MCF 10A (cell line): Measurements from ENCODE around the gene MZT2A. TPM values are rescaled to one million over a fixed set of nuclear protein-coding genes. Genes with fewer than 3 reads are reported as not detected.
"Not testable (repeated sequence)": the region's sequence is repeated elsewhere in the genome, so short reads cannot be mapped to it uniquely, and the experiment has no call there.

Experiments used
- BruUV-seq: library from RNA; stranded (reverse); fragments of 400-500 nt; replicated peaks from 2 replicates; lab custom pipeline; 2021; lab: Mats Ljungman, UMichigan
- CTCF ChIA-PET: fragments of 300-600 bp; sonication (Branson Sonifier 250); formaldehyde crosslinking; extraction: SDS; loops from one replicate; lab custom pipeline; 2021; ENCODE audit warnings: antibody characterized with exemption, inconsistent platforms; lab: Yijun Ruan, JAX
- POLR2A ChIA-PET: fragments of 300-600, 350-650 bp; sonication (Branson Sonifier 250); formaldehyde crosslinking; extraction: SDS; loops from one replicate; lab custom pipeline; 2020; ENCODE audit warnings: antibody characterized with exemption, inconsistent platforms; lab: Yijun Ruan, JAX
- DNase-seq: peaks from one replicate; pipeline ENCODE4 v3.0.0-alpha.2; 2018; ENCODE audit not compliant: unreplicated experiment
- H3K27ac Mint-ChIP-seq: one replicate; pipeline ENCODE4 v1.8.0; 2022; ENCODE audit warnings: mild to moderate bottlenecking, low read depth, mixed read lengths; ENCODE audit not compliant: unreplicated experiment
- H3K27me3 Mint-ChIP-seq: one replicate; pipeline ENCODE4 v1.8.0; 2022; ENCODE audit warnings: mixed read lengths; ENCODE audit not compliant: insufficient read depth, unreplicated experiment
- H3K36me3 Mint-ChIP-seq: one replicate; pipeline ENCODE4 v1.8.0; 2022; ENCODE audit warnings: mild to moderate bottlenecking, moderate library complexity, mixed read lengths; ENCODE audit not compliant: insufficient read depth, unreplicated experiment
- H3K4me1 Mint-ChIP-seq: one replicate; pipeline ENCODE4 v1.8.0; 2022; ENCODE audit warnings: mixed read lengths; ENCODE audit not compliant: insufficient read depth, unreplicated experiment
- H3K4me3 Mint-ChIP-seq: one replicate; pipeline ENCODE4 v1.8.0; 2022; ENCODE audit warnings: mild to moderate bottlenecking, moderate library complexity, mixed read lengths; ENCODE audit not compliant: unreplicated experiment
- H3K9me3 Mint-ChIP-seq: one replicate; pipeline ENCODE4 v1.8.0; 2022; ENCODE audit warnings: mixed read lengths; ENCODE audit not compliant: unreplicated experiment
- CTCF ChIP-seq: fragments of 200-600 bp; IDR thresholded peaks from one replicate; pipeline ENCODE4 v1.8.0; 2022; ENCODE audit warnings: antibody characterized with exemption, mild to moderate bottlenecking; ENCODE audit not compliant: unreplicated experiment
- intact Hi-C: fragments of 100-400 bp; cut with micrococcal nuclease; formaldehyde crosslinking; loops from 2 replicates; pipeline ENCODE4 v1.14.1; 2022
- total RNA-seq: library from RNA; stranded (reverse); gene quantifications from 2 replicates; pipeline ENCODE4 v1.2.3, GENCODE V29; 2022

The MZT2A gene
- total RNA-seq, 1 experiment from 2014 or later, result 147 TPM

- Mint-ChIP-seq H3K9me3 (no peaks in the 10 kb centered on the region), H3K27me3 (no peaks in the 10 kb centered on the region), H3K4me1 (no peaks in the 10 kb centered on the region), H3K4me3 (no peak overlapping the region), H3K36me3 (peaks cover 53% of the 10 kb centered on the region), H3K27ac (no peak overlapping the region)
- intact Hi-C loops, result no loop called here
- POLR2A ChIA-PET, result no interaction called here
- BruUV-seq, result no TSS peak
- DNase-seq, result no peak
- CTCF ChIA-PET, result interaction anchor here (0.7 kb wide), 1 partner anchor 1329 kb away, joined by 4 read pairs; no protein-coding TSS in a partner anchor
- no peak for TF ChIP-seq CTCF
Observed at GRCh38 chr2:131509615-131510014, 17.4 kb upstream of the MZT2A start.

- CTCF ChIA-PET, result interaction anchor here (0.6 kb wide), 1 partner anchor 330 kb away, joined by 3 read pairs; no protein-coding TSS in a partner anchor
- intact Hi-C loops, H3K4me1 Mint-ChIP-seq, POLR2A ChIA-PET, BruUV-seq, H3K27ac Mint-ChIP-seq, DNase-seq, H3K9me3 Mint-ChIP-seq, H3K27me3 Mint-ChIP-seq, H3K4me3 Mint-ChIP-seq: not testable (repeated sequence)
- peaks cover 75% of the 10 kb centered on the region for H3K36me3 Mint-ChIP-seq
Observed at GRCh38 chr2:131504082-131504750, 12.0 kb upstream of the MZT2A start.

DNA sequence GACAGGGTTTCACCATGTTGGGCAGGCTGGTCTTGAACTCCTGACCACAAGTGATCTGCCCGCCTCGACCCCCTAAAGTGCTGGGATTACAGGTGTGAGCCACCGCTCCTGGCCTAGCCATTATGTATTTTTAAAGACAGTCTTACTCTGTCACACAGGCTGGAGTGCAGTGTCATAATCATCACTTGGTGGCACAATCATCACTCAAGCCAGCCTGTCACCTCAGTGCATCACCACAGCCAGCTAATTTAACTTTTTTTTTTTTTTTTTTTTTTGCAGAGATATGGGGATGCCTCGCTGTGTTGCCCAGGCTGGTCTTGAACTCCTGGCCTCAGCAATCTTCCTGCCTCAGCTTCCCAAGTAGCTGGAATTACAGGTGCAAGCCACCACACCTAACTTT, 11.4 kb upstream of the MZT2A start:
- intact Hi-C loops, H3K4me1 Mint-ChIP-seq, BruUV-seq, H3K9me3 Mint-ChIP-seq, H3K27me3 Mint-ChIP-seq, H3K27ac Mint-ChIP-seq, POLR2A ChIA-PET, H3K4me3 Mint-ChIP-seq, DNase-seq: not testable (repeated sequence)
- CTCF ChIA-PET, result interaction anchor here (0.6 to 2.6 kb wide), 2 partner anchors 10 to 90 kb away, joined by 4 to 13 read pairs; partner anchors contain the start of gene MZT2A
- H3K36me3 Mint-ChIP-seq, result peaks cover 79% of the 10 kb centered on the region

DNA sequence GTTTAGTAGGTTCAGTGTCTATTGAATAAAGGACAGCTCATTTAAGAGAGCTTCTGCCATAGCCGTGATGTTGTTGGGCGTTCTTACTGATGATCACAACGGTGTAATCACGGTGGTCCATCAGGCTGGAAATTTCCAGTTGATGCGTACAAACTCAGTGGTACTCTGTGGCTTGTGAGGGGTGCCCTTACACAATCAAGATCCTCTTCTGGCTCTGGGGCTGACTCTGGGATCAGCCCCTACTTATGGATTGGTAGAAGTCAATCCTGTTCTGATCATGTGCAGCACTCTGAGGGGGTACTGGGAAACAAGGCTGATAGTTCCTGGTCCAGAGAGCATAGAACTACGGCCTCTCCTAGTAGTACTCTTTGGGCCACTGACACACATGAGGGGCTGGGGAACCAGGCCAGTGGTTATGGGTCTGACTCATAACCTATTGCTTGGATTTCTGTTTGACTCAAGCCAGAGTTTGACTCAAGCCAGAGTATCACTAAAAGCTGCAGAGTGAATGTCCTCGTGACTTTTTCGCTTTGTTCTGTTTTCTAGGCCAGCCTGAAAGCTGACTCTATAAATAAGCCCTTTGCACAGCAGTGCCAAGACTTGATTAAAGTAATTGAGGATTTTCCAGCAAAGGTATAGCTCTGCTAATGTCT, 6.2 kb upstream of the MZT2A start:
- H3K4me1 Mint-ChIP-seq, H3K4me3 Mint-ChIP-seq, POLR2A ChIA-PET, BruUV-seq, H3K9me3 Mint-ChIP-seq, CTCF ChIA-PET, H3K27me3 Mint-ChIP-seq, H3K27ac Mint-ChIP-seq, DNase-seq: not testable (repeated sequence)
- peaks cover 45% of the 10 kb centered on the region for H3K36me3 Mint-ChIP-seq
- intact Hi-C loops, result loop anchor here (10.0 kb wide), 3 partner anchors 84 to 344 kb away; no protein-coding TSS in a partner anchor

GRCh38 chr2:131495506-131495905, 3.3 kb upstream of the MZT2A start:
- H3K36me3 Mint-ChIP-seq, result peaks cover 26% of the 10 kb centered on the region
- H3K27me3 Mint-ChIP-seq, H3K27ac Mint-ChIP-seq, BruUV-seq, H3K4me1 Mint-ChIP-seq, DNase-seq, H3K4me3 Mint-ChIP-seq, POLR2A ChIA-PET, H3K9me3 Mint-ChIP-seq: not testable (repeated sequence)
- intact Hi-C loops, result loop anchor here (10.0 kb wide), 3 partner anchors 81 to 341 kb away; no protein-coding TSS in a partner anchor
- CTCF ChIA-PET, result interaction anchor here (1.9 kb wide), 1 partner anchor 177 kb away, joined by 14 read pairs; no protein-coding TSS in a partner anchor
